Left ventricle myocardium inferior (tissue), 1 donor: ENCODE results near the gene MAFG. TPM values are rescaled to one million over a fixed set of nuclear protein-coding genes. Genes with fewer than 3 reads are reported as not detected.
A peak's percentile ranks its signal among the peaks of the same experiment; 100 is the strongest.

ENCODE experiments used
- DNase-seq: peaks from one replicate; pipeline ENCODE4 v3.0.0-alpha.2; 2020
- H3K27ac ChIP-seq: fragments of 200-600 bp; replicated peaks from 2 replicates; pipeline ENCODE4 v1.8.0; 2021
- H3K27me3 ChIP-seq: fragments of 200-600 bp; 2 replicates; pipeline ENCODE4 v1.8.0; 2021; ENCODE audit warnings: low read depth
- H3K36me3 ChIP-seq: fragments of 200-600 bp; 2 replicates; pipeline ENCODE4 v1.8.0; 2021
- H3K4me1 ChIP-seq: fragments of 200-600 bp; 2 replicates; pipeline ENCODE4 v1.8.0; 2021
- H3K4me3 ChIP-seq: fragments of 200-600 bp; 2 replicates; pipeline ENCODE4 v1.8.0; 2021; ENCODE audit warnings: mild to moderate bottlenecking, moderate library complexity
- H3K9me3 ChIP-seq: fragments of 200-600 bp; replicated peaks from 2 replicates; pipeline ENCODE4 v1.8.0; 2021
- CTCF ChIP-seq: fragments of 200-600 bp; IDR thresholded peaks from 2 replicates; pipeline ENCODE4 v1.8.0; 2021; ENCODE audit warnings: antibody characterized with exemption, mild to moderate bottlenecking, borderline replicate concordance
- intact Hi-C: fragments of 100-400 bp; cut with micrococcal nuclease; formaldehyde crosslinking; loops from one replicate; pipeline ENCODE4 v1.11.0; 2022
- total RNA-seq: library from RNA; stranded (reverse); fragmentation: NEBNext Ultra II Directional; extraction: Animal tissue kit (Norgen Biotek cat#: 25700); gene quantifications from one replicate; pipeline ENCODE4 v1.2.1, GENCODE V29; 2021
- donor health status: DM: no; HTN: yes; CAD: no; lungs with severe emphysema.

MAFG gene
- total RNA-seq, 1 donor from 2014 or later: 24.3 TPM

GRCh38 chr17:81901167-81902022 lies 26.1 kb downstream of the MAFG start:
- intact Hi-C loops: no loop called here
- H3K36me3 ChIP-seq: peaks cover 61% of the 10 kb centered on the region
- H3K27me3 ChIP-seq: no peaks in the 10 kb centered on the region
- no peaks in the 10 kb centered on the region for H3K9me3 ChIP-seq
- H3K4me1 ChIP-seq: peaks cover 16% of the 10 kb centered on the region
- peak overlapping the region; percentile 57 for H3K4me3 ChIP-seq
- no peak for DNase-seq
- no peak for TF ChIP-seq CTCF
- H3K27ac ChIP-seq: no peak overlapping the region

DNA sequence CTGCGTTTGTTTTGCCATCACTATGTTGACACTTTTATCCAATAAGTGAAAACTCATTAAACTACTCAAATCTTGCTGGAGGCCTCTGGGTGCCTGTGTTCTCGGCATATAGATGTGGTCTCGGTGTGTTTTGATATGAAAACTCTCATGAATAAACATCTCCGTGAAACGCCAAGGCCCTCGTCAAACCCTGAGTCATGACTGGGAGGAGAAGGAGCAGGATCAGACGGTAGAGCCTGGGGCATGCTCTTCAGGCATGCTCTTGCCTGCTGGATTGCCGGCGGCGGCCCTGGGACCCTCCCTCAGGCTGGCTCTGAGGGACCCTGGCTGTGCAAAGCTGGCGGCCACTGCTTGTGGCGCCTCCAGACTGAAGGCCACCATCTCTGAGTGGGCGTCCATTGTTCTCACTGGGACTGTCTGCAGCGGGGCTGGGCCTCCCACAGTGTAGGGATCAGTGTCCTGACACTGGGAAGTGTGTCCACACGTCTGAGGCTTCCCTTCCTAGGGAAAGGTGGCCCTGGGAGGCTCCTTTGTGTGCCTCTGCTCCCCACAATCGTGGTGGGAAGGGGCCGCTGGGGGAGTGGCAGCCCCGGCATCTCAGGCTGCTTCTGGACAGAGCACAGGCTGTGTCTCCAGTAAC lies 27.2 kb downstream of the MAFG start:
- Histone ChIP-seq H3K9me3 (no peaks in the 10 kb centered on the region), H3K4me1 (peaks cover 16% of the 10 kb centered on the region), H3K27me3 (no peaks in the 10 kb centered on the region), H3K36me3 (peaks cover 62% of the 10 kb centered on the region), H3K4me3 (no peak overlapping the region), H3K27ac (no peak overlapping the region)
- no peak for TF ChIP-seq CTCF
- no peak for DNase-seq
- intact Hi-C loops: no loop called here

- Histone ChIP-seq H3K4me3 (no peak overlapping the region), H3K36me3 (peaks cover 63% of the 10 kb centered on the region), H3K9me3 (no peaks in the 10 kb centered on the region), H3K4me1 (peaks cover 16% of the 10 kb centered on the region), H3K27ac (no peak overlapping the region), H3K27me3 (no peaks in the 10 kb centered on the region)
- no peak for DNase-seq
- intact Hi-C loops: no loop called here
- TF ChIP-seq CTCF: no peak
These were observed 27.9 kb downstream of the MAFG start for GRCh38 chr17:81899514-81900166.

GRCh38 chr17:81898885-81899284 lies 28.6 kb downstream of the MAFG start:
- Histone ChIP-seq H3K27me3 (no peaks in the 10 kb centered on the region), H3K4me1 (peaks cover 18% of the 10 kb centered on the region), H3K9me3 (no peaks in the 10 kb centered on the region), H3K36me3 (peaks cover 68% of the 10 kb centered on the region), H3K27ac (no peak overlapping the region), H3K4me3 (no peak overlapping the region)
- DNase-seq: no peak
- intact Hi-C loops: no loop called here
- TF ChIP-seq CTCF: no peak

DNA sequence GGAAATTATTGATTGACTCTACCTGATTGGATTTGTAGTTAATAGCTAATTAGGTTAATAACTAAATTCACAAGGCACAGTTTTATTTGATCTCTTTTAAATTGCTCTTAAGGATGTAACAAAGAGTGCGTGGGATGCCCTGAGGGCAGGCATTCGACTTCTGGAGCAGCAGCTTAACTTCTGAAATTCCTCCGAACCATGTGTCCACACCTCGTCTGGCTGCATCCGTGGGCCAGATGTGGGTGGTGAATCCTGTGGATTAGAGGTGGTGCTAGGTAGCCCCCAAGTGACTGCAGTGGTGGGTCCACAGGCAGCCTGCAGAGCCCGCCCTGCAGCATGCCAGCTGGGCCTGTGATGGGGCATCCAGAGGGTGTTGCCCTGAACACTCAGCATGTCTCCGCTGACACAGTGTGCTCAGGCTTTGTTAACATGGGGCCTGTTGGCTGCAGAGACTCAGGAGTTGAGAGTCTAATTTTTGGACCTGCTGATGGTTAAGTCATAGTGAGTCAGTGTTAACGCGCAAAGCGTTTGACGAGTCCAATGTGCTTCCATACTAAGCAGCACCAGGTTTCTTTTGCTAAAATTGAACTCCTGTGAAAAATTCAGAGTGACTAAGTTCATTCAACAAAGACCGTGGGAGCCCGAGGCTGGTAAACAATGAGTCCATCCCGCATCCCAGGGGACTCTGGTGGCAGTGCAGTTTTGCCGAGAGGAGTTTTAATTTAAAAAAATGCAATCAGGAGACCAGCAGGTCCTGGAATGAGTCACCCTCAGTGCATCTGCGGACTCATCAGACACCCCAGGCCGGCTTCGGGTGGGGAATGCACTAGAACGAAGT lies 29.3 kb downstream of the MAFG start:
- no peak overlapping the region for H3K4me3 ChIP-seq
- intact Hi-C loops: no loop called here
- H3K27ac ChIP-seq: no peak overlapping the region
- DNase-seq: no peak
- peaks cover 72% of the 10 kb centered on the region for H3K36me3 ChIP-seq
- H3K4me1 ChIP-seq: peaks cover 20% of the 10 kb centered on the region
- no peak for TF ChIP-seq CTCF
- no peaks in the 10 kb centered on the region for H3K27me3 ChIP-seq
- no peaks in the 10 kb centered on the region for H3K9me3 ChIP-seq
